Bone marrow (tissue), 2 donors: ENCODE data around the gene DRAM2.
A peak's percentile ranks its signal among the peaks of the same experiment; 100 is the strongest.

Source experiments
- DNase-seq, 2 donors: peaks; one replicate each; lab custom pipeline; 2025; lab: John Stamatoyannopoulos, UW

The DRAM2 gene

DNA sequence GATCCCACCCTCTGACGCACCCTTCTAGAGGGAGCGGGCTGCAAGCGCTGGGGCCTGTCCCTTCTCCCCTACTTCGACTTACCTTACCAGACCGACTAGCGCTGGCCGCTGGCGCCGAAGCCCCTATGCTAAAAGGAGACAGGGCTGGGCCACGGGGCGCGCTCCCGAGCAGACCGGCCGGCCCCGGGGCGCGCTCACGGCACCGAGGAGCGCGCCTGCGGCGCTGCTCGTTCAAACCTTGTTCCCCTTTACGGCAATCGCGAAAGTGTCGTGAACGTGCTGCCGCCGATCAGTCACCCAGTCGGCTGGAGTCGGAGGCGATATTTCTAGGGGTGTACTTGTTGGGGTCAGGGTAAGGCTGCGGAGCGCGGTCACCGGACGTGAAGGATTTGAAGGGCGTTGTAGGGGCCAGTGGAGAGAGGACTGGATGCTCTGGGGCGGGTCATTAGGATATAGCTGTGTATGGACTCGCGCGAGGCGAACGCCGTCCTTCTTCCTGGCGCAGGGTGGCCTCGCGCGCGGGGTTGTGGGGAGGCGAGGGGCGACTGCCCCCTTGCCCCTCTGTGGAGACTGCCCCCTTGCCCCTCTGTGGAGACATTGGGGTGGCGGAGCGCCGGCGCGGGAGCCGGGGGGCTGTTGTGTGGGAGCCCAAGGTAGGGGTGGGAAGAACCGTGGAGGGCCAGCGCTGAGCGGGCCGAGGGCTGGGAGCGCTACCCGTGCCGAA lies at the start of gene DRAM2, which contains the start of gene CEPT1:
Gene DRAM2 (minus strand): TSS at position 138 of the 724 bp plus-strand sequence. CDS start 8,539 bp downstream, outside the sequence.
Gene CEPT1 (plus strand): TSS at position 268 of the 724 bp plus-strand sequence. CDS start 7,492 bp downstream, outside the sequence.
- peak; percentile 71 to 76 for DNase-seq

DNA sequence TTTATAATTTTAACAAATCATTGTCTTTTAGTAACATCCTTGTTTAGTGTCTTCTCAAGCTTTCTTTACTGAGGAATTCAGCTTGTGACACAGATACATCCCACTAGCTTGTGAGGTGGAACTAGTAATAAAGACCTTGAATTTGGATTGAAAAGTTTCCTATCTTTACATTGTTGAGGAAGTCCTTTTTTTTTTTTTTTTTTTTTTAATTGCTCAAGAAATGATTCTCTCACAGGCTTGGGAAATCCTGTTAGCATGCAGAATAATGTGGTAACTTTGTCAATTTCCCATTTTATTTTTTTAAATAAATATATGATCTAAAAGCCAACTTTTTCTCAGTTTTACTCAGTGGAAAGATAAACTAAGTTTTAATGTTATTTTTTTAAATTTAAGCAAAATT lies 44.8 kb upstream of the DRAM2 start:
- DNase-seq, result no peak

DNA sequence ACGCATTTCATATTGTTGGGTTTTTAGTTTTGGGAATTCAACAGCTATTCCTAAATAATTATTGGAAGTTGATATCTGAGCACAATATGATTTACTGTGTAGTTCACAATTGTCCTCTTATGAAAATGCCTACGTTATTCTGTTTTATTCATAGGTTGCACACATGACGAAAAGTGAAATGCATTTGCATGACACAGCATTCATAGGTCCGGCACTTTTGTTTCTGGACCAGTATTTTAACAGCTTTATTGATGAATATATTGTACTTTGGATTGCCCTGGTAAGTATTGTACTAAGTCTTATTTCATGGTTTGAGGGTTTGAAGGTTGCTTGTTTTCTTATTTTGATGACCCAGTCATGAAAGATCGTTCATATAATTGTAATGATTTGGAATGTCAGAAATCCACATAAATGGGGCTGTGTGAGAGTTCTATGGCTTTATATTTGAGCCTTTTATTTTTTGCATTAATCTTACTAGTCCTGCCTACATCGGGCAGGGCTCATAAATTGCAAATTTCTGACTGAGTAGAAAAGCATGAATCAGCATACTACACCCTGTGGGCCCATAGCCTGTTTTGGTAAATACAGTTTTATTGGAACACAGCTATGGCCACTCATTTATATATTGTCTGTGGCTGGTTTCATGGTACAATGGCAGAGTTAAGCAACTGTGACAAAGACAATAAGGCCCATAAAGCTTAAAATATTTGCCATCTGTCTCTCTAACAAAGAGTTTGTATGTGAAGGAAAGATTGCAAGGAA lies 43.6 kb upstream of the DRAM2 start:
- no peak for DNase-seq

DNA sequence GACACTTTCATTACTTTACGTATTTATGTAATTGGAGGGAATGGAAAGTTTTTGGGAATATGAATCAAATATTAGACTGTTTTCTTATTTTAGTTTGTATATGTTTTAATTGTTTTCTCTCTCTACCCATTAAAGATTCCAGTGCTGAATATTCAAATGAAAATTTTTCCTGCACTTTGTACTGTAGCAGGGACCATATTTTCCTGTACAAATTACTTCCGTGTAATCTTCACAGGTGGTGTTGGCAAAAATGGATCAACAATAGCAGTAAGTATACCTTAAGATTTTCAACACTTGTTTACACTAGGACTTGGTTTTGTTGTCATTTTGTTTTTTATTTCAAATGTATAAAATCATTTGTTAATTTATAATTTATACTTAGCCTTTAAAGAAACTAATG lies 42.2 kb upstream of the DRAM2 start:
- no peak for DNase-seq

DNA sequence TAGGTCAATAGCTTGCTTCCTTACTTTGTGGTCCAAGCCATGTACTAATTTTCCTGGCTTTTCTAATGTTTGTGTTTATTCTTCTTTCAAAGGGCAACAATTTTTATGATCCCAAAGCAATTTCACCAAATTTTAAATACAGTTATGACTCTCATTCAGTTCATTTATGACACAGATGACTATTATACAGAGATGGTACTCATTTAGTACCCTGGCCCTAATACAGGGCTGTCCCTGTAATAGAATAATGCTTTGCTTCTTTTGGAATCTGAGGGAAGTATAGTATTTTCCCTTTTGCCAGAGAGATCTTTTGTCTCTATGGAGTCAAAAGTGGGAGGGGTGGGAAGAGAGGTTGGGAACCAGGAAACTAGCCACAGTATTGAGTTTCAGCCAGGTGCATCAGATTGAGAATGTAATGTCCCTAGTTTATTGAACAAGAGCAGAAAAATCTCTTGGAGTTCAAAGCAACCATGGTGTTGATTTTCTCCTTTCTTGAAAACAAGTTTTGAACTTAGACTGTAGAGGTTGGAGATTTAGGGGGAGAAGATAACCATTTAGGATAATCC lies 40.2 kb upstream of the DRAM2 start:
- DNase-seq, result no peak

DNA sequence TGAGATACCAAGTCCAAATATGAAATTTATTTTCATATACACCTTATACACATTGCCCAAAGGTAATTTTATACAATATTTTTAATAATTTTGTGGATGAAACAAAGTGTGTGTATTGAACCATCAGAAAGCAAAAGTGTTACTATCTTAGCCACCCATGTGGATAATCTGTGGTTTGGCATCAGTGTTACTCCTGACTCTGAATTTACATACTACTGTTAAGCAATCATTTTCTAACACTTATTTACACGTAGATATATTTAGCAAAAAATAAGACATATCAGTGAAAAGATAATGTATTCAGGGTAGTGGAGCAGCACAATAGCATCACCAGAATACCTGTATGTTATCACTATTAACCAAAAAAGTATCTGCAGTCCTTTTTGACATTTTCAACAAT lies 36.8 kb upstream of the DRAM2 start:
- no peak for DNase-seq

DNA sequence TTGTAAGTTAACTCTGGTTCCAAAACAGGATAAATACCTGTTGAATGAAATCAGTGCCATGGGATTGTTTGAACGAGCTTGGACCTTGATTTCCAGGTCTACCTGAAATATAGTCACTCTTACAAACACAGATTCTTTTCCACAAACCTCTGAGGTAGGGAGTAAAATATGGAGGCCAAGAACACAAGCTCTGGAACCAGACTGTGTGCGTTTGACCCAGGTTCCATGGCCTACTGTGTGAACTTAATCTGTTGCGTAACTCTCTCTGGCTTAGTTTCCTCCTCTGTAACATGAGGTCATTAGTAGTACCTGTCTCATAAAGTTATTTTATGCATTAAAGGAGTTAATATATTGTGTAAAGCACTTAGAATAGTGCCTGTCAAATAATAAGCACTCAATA lies 35.5 kb upstream of the DRAM2 start:
- no peak for DNase-seq

DNA sequence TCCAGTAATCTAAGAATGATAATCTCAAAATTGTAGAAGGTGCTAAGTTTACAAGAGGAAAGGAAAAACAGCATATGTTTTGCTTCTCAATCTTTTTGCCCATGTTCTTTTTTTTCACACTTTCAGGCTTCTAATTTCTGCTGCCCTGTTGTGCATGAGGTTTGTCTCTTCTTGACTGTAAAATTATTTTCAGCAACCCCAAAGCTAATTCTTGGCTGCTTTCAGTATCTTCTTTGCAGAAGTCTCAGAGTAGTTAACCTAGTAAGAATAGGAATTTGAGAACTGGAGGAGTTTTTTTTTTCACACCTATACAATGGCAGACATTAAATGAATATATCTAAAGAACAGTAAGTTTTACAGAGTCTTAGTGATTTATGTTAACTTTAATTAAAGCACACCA lies 34.2 kb upstream of the DRAM2 start:
- DNase-seq, result no peak

DNA sequence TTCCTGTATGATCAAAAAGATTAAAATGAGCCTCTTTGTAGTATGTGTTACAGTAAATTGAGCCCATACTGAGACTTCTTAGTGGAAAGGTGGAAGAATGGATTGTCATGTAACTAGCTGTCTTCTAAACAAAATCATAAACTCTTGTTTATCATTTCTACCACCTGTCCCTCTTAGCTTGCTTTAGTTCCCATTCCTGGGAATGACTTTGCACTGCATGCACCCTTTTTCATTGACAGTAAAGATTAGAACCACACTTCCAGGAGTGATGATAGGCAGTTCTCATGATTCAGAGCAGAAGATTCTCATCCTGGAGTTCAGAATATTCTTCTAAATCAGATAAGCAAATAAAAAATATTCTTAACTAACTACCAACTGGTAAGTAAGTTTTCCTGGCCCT lies 32.6 kb upstream of the DRAM2 start:
- no peak for DNase-seq

DNA sequence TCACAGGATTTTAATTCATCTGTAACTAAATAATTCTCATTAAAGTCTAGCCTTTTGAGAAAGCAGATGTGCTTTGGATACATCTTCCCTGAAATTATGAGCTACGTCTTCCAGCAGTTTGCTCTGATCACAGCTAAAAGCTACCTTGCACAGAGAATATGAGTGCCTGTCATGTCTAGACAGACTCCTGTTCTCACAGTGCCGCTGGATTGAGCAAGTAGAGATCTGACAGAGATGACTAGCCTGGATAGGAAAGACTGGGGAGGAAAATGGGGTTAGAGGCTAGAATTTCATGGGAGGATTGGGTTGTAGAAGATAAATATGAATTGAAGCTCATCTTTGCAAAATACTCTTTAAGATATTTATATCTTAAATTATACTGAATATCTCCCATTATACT lies 24.3 kb upstream of the DRAM2 start:
- DNase-seq, result no peak

DNA sequence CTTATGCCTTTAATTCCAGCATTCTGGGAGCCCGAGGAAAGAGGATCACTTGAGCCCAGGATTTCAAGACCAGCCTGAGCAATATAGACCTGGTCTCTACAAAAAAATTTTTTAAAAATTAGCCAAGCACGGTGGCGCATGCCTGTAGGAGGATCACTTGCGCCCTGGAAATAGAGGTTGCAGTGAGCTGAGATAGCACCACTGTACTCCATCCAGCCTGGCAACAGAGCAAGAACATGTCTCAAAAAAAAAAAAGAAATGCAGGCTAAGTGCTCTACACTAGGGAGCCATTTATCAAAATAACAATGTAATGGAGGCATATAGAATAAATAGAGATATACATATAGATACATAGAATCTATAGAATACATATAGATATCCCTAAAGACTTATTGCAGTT lies 23.5 kb upstream of the DRAM2 start:
- no peak for DNase-seq

DNA sequence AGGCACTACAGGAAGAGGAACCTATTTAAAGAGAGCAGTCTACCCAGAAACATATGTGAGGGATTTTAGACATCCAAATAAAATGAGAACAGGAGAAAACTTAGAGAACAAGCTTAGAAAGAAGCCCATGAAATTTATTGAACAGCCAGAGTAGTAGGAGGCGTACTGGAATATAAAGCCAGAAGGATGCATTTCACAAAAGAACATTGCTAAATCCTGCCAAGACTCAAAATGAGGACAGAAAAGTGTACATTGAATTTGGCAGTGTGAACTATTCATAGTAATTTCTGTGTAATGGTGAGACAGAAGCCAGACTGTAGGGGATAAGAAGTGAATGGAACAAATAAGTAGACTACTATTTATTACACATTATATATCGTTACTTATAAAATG lies 22.6 kb upstream of the DRAM2 start:
- no peak for DNase-seq

DNA sequence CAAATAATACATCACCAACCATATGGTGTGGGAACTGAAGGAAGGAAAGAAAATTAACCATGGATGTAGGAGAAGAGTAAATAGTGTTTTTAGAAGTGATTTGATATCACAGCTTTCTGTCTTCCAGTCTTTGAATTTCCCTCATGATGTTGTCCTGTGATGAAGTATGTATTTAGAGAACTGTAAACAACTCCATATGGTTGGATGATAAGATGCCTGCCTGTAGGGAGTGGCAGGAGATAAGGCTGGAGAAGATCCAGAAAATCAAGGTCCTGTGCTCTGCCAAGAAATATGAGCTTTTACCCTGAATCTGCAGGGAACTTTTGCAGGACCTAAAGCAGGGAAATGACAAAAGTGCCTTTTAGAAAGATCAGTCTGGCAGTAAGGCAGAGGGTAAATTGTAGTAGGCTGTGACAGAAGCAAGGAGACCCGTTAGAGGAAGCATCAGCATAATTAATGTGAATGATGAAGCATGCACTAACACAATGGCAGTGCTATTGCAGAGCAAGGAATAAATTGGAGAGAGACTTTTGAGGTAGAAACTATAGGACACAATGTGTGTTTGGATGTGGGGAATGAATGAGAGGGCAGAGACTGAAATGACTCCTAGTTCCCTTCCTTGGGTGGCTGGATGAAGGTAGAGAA lies 22.1 kb upstream of the DRAM2 start:
- no peak for DNase-seq

DNA sequence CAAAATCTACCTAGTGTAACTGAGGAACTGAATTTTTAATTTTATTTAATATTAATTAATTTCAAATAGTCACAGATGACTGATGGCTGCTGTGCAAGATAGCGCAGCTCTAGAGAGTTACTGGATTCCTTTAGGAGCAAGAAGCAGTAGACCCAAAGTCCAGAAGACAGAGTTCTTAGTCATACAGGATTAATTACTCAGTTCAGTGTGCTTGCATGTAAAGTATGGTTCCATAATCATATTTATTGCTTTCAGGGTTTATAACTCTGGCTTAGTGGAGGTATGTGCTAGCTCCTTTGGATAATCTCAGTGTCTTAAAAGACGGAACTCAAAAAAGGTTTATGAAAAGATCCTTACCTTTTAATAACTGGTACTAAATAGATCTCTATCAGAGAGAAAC lies 17.5 kb upstream of the DRAM2 start:
- DNase-seq, result no peak

DNA sequence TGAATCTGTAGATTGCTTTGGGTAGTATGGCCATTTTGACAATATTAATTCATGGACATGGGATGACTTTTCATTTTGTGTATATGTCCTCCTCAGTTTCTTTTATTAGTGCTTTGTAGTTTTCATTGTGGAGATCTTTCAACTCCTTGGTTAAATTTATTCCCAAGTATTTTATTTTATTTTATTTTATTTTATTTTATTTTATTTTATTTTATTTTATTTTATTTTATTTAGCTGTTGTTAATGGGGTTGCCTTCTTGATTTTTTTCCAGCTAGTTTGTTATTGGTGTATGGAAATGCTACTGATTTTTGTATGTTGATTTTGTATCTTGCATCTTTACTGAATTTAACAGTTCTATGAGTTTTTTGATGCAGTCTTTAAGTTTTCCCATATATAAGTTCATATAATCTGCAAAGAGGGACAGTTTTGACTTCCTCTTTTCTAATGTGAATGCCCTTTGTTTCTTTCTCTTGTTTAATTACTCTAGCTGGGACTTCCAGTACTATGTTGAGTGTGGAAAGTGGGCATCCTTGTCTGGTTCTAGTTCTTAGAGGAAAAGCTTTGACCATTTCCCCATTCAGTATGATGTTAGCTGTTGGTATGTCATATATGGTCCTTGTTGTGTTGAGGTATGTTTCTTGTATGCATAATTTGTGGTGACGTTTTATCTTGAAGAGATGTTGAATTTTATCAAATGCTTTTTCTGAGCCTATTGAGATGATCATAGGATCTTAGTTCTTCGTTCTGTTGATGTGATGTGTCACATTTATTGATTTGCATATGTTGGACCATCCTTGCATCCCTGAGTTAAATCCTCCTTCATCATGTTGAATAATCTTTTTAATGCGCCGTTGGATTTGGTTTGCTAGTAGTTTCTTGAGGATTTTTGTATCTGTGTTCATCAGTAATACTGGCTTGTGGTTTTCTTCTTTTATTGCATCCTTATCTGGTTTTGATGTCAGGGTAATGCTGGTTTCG lies 14.4 kb upstream of the DRAM2 start:
- DNase-seq, result peak in 1 of 2 donors; percentile 30

DNA sequence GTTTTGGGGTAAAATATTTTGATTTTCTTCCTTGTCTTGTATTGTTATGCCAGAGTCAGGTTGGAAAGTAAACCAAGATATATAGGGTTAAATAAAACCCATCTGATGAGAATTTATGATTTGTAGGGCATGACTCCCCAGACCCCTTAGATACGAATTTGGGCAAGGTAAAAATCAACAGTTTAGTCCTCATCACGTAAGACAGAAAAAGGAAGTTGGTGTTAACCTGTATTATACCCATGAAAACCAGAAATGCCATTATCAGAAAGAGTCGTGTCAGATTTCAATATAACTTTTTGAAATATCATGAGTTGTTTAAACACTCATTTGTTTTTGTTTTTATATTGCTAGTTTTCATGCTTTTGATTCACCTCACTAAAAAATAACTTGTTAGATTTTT lies 11.9 kb upstream of the DRAM2 start:
- DNase-seq, result no peak

DNA sequence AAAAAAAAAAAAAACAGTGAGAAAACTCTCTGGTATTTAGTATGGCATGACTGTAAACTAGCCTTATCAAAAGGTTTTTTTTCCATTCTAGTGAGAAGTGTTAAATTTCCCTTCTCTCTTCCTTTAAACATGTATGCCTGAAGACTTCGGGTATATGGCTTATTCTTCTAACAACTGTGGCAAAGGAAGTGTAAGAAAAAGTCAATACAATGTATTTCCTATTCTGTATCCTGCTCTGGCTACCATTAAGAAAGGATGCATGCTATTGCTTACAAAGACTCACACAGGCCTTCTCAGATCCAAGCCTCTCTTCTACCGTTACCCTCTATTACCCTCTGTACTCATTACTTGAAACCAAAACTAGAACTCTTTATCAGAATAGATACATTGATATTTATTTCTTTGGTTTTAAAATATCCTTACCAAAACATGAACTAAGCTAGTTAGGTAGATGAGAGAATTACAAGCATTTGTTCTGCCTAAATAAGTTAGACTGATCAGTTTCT lies 8.5 kb upstream of the DRAM2 start:
- no peak for DNase-seq

DNA sequence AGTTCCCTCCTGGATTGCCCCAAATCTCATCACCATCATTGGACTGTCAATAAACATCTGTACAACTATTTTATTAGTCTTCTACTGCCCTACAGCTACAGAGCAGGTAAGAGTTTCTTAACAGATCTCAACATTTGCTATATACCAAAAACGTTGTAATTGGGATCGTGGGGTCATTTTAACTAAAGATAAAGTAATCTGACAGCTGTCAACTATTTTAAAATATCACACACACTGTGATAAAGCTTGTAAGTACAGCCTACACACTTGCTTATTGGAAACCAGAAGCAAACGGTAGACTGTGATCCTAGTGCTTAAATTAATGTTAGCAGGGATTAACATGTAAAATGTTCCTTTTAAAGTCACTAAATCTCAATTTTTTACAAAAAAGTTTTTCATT lies 8.1 kb upstream of the DRAM2 start:
- no peak for DNase-seq

DNA sequence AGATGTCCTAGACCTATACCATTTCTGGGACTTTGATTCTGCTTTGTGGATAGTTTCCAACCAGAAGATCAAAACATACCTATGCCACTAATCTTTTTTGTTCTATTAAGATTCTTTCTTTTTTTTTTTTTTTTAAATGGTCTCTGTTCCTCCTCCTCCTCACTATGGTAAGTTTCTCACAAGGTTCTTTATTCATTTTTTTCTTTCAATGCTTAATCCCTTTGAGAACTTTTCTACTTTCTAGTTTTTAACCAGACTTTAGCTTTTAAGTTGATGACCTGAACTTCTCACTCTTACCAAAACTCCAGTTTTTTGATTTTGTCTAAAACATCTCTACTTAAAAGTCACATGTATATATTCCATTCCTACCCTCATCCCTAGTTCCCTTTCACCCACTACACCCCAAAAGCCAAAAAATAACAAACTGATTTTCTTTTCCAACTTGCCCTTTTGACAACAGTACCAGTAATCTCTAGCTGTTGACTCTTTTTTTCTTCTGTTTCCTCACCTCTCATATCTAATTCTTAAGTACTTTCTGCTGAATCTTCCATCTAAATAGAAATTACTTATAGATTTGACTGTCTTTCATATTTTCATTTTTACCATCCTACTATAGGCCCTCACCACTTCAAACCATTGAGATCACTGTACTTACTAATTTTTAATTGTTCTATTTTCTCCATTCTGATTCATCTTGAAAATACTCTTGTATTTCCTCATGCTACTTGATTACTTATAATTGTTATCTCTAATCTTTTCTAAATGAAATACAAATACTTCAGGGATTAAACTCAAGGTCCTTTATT lies 6.3 kb upstream of the DRAM2 start:
- no peak for DNase-seq

DNA sequence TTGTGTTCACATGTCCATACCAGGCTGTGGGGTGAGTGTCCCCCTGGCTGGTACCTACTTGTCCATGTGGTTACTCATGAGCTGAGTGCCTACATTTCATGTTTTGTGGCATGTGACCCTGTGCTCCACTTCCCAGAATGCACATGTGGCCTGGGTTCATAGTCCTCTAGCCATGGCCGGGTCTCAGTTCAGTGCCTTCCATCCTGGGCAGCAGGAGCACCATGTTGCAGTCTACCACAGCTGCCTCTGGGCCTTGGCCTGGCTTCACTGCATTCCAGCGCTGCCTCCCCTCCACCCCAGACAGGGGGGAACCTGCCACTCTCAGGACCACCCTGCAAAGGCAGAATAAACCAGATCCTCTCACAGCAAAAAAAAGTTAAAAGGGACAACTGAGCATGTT lies 5.6 kb upstream of the DRAM2 start:
- DNase-seq, result no peak
